GM18907 (cell line): Measurements from ENCODE around the gene MED28.
"Not testable (repeated sequence)": the region's sequence is repeated elsewhere in the genome, so short reads cannot be mapped to it uniquely, and the experiment has no call there.

Experiments
- ATAC-seq: cut with Tn5 transposase; IDR thresholded peaks from one replicate; pipeline ENCODE4 v1.9.1; 2021; ENCODE audit warnings: mild to moderate bottlenecking, moderate library complexity; ENCODE audit not compliant: unreplicated experiment

MED28 gene

GRCh38 chr4:17614416-17615299, at the start of gene MED28:
TSS of gene MED28 (plus strand) at chr4:17614641. CDS start at chr4:17614655, 14 bp downstream.
- peak; percentile 95 for ATAC-seq

- ATAC-seq: no peak
Measured at GRCh38 chr4:17565846-17566245, 48.6 kb upstream of the MED28 start.

GRCh38 chr4:17567271-17567670, 47.2 kb upstream of the MED28 start:
- no peak for ATAC-seq

GRCh38 chr4:17574206-17574605, 40.2 kb upstream of the MED28 start:
- ATAC-seq: no peak

- ATAC-seq: not testable (repeated sequence)
Measured at GRCh38 chr4:17575177-17575576, 39.3 kb upstream of the MED28 start.

GRCh38 chr4:17576932-17577664, 37.3 kb upstream of the MED28 start, which contains the start of gene LAP3:
TSS of gene LAP3 (plus strand) at chr4:17577198. CDS start at chr4:17577466, 268 bp downstream.
- peak; percentile 90 for ATAC-seq

- ATAC-seq: peak; percentile 21
Measured at GRCh38 chr4:17577665-17578481, 36.6 kb upstream of the MED28 start.

- peak; percentile 40 for ATAC-seq
Measured at GRCh38 chr4:17578482-17578891, 36.0 kb upstream of the MED28 start.

GRCh38 chr4:17580969-17581368, 33.5 kb upstream of the MED28 start:
- ATAC-seq: no peak

- ATAC-seq: no peak
Measured at GRCh38 chr4:17583276-17583675, 31.2 kb upstream of the MED28 start.

GRCh38 chr4:17583941-17584340, 30.5 kb upstream of the MED28 start:
- ATAC-seq: no peak

GRCh38 chr4:17584521-17585213, 29.8 kb upstream of the MED28 start:
- ATAC-seq: no peak

GRCh38 chr4:17587094-17587822, 27.2 kb upstream of the MED28 start:
- no peak for ATAC-seq

GRCh38 chr4:17589355-17589754, 25.1 kb upstream of the MED28 start:
- ATAC-seq: no peak

GRCh38 chr4:17595471-17596005, 18.9 kb upstream of the MED28 start:
- peak; percentile 93 for ATAC-seq

GRCh38 chr4:17597517-17597916, 16.9 kb upstream of the MED28 start:
- ATAC-seq: no peak

GRCh38 chr4:17599826-17600225, 14.6 kb upstream of the MED28 start:
- ATAC-seq: no peak

GRCh38 chr4:17605236-17605635, 9.2 kb upstream of the MED28 start:
- no peak for ATAC-seq

- ATAC-seq: peak; percentile 50
Measured at GRCh38 chr4:17613761-17614415, 553 bp upstream of the MED28 start.
